Erythroblast (primary cell): ENCODE results near the gene KRT14.

Experiments
- GATA1 ChIP-seq: IDR thresholded peaks from 2 replicates; pipeline ENCODE4 v1.6.1; 2011; ENCODE audit warnings: low read depth, mild to moderate bottlenecking, control low read depth, low read length, moderate library complexity
- POLR2A ChIP-seq: IDR thresholded peaks from 2 replicates; pipeline ENCODE4 v1.6.1; 2011; ENCODE audit warnings: mild to moderate bottlenecking, low read length

- TF ChIP-seq POLR2A (no peak), GATA1 (no peak)
Measured at GRCh38 chr17:41618341-41619035, 31.8 kb upstream of the KRT14 start.
